Activated CD4-positive, alpha-beta T cell treated with anti-CD3 and anti-CD28 coated beads for 1 hour (primary cell): ENCODE data around the gene FLRT2.

Experiments used
- DNase-seq: peaks from one replicate; pipeline ENCODE4 v3.0.0-alpha.2; 2020

FLRT2 gene

DNA sequence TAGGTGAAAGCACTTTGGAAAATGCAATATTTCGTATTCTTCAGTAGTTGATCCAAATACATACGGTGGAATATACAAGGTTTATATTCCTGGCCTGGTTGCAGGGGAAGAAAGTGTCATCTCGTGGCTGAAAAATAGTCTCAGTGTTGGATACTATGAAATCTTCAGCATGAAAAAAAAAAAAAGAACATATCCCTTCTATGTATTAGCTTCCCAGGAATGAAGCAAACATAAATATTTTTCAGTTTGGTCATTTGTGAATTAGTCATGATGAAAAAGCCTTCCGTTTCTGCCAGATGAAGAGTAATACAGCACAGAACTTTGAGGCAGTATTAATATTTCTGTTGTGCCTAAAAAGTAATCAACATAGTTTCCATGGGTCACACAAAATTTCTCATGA lies 36.7 kb downstream of the FLRT2 start:
- no peak for DNase-seq

DNA sequence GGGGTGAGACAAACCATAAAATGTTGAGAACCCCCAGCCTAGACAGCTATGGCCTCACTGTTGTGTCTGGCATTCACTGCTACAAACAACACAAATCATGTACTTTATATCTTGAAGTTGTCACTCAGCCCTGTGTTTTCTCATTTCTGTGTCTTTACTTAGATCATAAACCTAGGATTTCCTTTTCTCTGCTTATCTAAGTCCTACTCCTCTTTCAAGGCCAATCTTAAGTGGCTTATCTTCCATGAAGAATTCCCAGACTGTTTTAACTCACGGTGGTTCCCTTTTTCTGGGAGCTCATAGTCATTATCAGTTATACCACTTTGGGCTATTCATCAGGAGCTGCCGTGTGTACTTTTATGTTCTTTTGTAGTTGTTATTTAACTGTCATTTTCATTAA lies 42.1 kb downstream of the FLRT2 start:
- DNase-seq: no peak

DNA sequence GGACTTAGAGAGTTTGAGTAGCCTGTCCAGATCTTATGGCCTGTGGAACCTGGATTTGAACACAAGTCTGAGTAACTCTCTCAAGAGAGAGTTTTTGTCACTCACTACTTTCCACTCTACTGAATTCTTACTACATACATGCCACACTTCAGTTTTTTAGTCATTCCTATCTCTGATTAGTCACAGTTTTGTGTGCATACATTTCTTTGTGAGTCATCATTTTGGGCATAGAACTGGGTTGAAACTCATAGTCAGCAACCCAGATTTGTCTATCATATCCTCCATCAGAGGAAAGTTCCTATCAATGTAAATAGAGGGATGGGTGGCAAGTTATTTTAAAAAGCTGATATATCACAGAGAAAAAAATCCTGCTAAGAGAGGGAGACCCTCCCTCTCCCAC lies 42.9 kb downstream of the FLRT2 start:
- no peak for DNase-seq

DNA sequence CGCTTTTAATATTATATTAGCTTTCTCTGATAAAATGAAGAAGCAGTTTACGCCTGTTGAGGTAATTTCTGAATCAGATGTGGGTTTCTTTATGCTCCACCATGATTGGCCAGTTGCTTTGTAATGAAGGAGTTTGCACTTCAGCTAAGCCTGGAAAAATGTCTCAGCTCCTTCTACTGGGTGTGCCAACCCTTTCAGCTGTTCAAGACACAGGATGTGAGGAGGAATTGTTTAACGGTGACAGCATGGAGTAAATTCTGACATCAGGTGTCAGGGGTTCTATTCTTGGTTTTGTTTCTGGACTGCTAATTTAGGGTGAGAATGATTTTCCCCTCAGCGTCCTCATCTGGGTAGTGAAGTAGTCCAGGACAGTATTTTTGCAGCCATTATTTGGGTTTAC lies 43.5 kb downstream of the FLRT2 start:
- no peak for DNase-seq

DNA sequence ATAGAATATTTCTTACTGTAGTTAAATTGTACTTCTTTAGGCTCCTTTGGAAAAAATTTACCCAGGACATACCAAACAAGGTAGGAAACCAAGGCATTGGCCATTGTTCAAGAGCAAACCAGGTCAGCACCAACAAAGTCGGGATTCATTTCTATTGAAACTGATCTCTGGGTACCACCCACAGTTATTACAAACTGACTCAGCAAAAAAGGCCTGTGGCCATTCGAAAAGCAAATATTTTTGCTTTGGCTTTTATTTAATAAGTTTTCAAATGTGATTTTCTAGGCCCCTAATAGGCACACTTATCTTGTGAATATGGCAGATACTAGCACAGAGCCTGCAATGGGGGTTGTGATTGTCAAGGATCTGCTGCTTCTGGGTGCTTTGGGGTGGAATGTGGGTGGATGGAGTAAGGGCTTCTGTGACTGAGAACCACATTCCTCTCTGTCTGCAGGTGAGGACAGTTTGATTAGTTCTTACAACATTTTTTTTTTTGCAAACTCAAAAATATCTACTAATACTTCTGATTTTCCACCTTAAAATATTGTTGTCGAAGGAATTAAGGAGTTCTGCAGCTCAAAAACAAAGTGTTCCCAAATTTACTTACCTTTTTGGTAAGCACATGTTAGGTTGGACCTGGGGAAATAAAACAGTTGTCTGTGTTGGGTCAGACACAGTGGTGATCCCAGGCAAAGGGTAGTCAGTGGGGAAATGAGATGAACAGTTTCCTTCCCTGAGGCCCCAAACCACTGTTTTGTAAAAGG lies 45.1 kb downstream of the FLRT2 start:
- DNase-seq: no peak

DNA sequence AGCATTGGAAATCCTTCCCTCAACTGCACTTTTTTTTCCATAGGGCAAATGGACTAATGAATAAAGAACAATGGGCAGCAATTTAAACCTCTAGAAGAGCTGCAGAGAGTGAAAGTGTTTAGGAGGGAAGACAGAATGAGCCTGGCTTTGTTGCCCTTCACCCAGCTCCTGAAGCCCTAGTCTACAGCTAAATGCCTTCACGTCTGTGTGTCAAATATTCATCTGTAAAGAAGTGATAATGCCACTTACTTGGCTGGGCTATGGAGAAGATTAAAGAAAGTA lies 45.6 kb downstream of the FLRT2 start:
- DNase-seq: no peak

DNA sequence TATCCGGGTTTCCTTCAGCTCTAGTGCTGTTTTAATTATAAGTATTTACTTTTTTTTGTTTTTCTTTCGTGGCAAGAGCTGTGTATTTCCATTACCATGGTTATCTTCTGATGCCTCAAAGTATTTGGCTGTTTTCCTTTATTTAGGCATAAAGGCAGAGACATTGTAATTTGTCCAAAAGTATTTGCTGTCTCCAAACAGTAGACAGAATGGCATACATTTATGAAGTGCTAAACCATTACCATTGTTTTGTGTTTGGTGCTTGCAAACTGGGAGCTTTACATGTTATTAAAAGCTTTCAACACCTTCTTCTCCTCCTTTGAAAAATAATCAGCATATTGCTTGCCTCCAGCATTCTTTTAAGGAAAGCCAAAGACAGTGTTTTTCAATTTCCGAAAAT lies 46.3 kb downstream of the FLRT2 start:
- DNase-seq: no peak

DNA sequence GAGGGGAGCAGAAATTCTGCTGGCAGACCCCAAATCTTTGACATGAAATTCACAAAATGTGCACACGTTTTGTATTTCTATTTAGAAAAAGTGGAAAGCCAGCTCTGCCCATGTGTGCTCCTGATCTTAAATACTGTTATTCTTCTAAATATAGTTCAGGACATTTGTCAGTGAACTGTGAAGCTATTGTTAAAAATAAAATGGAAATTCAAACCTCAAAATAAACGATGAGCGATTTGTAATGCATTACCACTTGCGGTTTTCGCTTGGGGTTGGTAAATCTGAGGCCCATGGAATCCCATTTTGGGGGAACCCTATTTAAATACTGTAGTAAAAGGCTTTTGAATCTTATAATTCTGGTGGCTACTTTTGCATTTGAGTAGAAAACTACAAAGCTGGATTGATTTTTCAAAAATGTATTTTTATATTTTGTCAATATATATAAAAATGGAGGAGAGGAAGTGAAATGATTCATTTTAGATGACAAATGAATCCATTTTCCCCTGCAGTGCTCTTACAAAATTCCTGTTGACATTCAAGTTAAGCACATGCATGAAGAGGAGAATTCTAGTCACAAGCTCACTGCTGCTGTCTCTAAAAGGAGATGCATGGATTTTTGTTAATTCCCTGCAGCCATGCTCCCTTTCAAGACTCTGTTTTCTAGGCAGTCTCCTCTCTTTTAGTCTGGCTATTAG lies 47.1 kb downstream of the FLRT2 start:
- no peak for DNase-seq

DNA sequence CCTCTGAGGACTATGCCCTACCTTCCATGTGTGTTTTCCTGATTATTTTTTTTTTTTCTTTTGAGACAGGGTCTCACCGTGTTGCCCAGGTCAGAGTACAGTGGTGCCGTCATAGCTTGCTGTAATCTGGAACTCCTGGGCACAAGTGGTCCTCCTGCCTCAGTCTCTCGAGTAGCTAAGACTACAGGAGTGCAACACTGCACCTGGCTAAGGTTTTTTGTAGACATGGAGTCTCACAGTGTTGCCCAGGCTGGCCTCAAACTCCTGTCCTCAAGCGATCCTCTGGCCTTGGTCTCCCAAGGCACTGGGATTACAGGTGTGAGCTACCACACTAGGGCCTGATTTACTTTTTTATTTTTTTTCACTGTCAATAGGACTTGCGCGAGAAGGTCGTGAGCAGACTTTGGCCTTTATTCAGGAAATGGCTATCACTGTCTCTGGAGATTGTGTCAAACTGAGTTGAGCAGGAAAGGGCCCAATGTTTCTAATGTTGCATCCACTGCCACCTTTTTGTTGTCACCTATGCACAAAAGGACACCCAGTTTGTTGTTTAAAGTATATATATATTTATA lies 47.7 kb downstream of the FLRT2 start:
- no peak for DNase-seq

DNA sequence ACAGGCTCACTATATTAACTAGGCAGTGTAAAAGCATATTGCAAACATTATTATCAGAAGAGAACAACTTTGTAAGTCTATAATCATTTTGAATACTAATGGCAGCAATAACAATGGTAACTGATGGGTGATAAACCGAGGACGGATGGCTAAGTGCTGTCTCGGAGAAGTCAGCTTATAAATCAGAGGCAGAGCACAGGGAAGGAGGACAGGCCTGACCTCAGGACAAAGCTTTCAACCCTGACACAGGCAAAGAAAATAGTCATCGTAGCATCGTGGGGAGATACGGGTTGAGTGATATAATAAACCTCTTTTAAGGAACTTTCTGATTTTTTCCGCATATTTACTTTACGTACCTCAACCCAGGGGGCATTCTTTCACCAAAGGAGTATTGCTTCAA lies 48.4 kb downstream of the FLRT2 start:
- no peak for DNase-seq

DNA sequence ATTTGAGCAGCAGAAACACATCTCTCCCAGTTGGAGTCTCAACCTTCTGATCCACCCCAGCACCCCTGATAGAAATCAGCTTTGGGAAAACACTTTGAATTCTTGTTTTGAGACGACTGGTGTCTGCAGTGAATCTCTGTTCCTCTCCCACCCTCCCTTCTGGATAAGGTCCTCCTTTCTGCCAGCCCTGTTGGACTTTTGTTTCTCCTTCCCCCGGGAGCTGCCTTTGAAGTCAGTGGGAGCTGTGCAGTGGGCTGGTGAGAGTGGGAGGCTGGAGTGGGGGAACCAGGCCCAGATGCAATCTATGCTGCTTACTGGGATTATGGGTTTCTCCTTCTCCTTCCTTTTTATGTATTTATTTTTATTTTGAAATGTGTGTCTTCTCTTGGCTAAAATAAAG lies 49.0 kb downstream of the FLRT2 start:
- no peak for DNase-seq

DNA sequence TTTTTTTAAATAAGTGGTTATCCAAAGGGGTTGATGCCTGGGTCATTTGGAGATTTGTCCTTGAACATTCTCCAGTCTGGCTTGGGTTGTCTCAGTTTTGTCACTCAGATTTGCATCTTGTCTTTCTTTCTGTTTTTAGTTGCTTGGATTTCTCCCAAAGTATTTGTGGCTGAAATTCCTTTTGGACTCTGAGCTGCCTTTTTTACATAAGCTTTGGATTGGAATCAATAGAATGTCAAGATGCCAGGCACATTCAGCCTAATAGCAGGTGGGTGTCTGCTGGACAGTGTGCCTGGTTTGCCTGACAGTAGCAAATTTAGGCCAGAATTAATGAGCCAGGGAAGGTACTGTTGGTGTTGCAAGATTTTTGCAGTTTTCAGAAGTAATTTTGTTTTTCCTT lies 50.0 kb downstream of the FLRT2 start:
- DNase-seq: no peak

DNA sequence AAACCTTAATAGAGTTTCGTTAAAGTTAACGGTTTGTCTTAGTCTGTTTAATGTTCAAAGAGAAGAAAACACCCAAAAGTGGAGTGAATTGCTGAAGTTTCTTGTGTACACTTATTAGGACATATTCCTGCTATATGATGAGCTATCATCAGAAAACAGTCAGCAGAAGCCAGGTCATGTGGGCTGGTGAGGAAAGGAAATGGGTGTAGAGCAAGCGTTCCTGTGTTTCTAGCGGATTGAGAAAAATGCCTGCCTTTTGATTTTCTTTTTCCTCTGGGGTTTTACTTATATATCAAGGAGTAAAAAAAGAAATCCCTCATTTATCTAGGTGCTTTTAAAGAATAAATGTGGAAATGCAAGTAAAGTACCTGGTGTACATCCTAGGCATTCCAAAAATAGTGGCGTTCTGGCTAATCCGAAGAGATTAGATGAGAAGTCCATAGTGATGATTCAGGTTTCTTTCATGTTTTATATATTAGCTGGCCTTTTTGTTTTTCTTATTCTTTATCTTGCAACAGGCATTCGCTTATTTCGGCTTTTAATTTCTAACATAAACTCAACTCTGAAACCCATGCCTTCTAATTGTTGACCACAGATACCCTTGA lies 50.7 kb downstream of the FLRT2 start:
- no peak for DNase-seq

DNA sequence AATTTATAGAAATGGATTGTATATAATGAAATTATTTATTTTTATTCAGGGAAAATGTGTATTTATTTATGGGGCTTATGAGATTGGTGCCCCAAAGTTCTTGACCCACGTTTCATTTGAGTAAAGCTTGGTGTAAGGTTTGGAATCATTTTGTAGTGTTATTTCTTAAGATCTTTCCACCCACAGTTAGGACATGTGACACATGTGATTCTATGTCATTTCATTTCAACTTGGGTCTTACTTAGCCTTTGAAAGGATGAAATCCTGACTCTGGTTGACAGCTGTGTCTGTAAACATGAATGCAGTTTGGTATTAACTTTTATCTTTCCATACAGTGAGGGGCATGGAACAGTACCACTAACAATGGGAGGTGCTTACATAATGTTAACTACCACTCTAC lies 51.7 kb downstream of the FLRT2 start:
- DNase-seq: no peak

DNA sequence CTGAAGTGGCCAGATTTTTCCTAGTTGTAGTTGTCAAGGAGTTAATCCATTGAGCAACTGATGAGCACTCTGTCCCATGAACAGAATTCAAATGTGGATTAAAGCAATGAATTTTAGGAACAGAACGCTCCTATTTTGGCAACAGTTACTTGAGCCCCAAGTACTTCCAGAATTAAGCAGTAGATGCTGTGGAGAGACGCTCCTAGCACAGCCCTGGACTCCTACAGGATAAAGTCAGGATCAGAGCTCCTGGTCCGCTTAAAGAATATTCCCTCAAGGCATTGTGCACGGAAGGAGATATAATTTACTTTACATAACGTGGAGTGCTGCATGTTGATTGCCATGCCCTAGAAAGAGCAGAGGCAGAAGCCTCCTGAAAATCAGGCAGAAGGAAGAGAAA lies 53.4 kb downstream of the FLRT2 start:
- no peak for DNase-seq

DNA sequence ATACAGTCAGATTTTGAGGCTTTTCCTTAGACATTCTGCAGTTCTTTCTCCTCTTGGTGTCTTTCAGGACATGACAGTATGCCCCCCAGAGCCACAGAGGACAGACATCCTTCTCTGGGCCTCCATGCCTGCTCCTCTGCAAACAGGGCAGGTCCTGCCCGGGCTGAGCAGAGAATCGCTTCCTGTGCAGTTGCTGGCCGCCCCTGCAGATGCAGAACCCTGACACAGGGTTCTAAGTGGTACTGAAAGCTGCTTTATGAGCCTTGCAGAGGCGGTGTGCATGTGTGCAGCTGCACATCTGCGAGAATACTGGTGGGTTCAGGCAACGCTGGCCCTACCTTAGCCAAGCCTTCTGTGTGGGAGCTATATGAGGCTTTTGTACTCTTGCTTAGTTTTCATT lies 54.5 kb downstream of the FLRT2 start:
- no peak for DNase-seq

DNA sequence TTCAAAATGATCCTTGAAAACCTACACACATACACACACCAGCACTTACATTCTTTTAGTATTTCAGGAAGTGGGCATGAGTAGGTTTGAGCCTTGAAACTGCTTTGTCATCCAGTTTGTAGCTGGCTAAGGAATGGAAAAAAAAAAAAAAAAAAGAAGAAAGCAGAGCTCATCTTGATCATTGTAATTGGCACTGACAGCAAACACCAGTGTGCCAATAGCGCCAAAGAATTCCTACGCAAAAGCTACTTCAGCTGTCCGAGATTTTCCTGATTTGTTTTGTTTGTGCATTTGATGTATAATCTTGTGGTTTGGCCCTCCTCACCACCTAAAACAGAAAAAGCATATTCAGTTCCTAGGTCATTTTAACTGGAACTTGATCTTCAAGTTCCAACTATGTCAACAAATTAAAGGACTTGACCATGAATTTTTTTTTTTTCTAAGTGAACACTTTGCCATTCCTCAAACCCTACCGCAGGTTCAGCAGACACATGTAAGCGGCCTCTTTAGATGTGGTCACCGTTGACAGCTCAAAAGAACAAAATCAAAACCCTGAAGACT lies 57.3 kb downstream of the FLRT2 start:
- DNase-seq: no peak

DNA sequence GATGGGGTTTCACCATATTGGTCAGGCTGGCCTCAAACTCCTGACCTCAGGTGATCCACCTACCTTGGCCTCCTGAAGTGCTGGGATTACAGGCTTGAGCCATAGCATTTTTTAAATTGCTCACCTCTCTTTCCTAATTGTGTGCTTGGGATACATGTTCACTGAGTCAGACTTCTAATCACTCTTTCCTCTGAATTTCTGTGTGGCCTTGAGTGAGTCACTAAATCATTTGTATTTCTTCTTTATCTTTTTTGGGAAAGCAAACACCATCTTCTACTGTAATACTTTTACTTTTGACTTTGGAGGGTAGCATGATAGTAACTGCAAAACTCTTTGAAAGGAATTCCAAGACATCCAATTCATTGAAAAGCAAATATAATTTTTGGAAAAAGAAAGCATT lies 60.8 kb downstream of the FLRT2 start:
- DNase-seq: no peak

DNA sequence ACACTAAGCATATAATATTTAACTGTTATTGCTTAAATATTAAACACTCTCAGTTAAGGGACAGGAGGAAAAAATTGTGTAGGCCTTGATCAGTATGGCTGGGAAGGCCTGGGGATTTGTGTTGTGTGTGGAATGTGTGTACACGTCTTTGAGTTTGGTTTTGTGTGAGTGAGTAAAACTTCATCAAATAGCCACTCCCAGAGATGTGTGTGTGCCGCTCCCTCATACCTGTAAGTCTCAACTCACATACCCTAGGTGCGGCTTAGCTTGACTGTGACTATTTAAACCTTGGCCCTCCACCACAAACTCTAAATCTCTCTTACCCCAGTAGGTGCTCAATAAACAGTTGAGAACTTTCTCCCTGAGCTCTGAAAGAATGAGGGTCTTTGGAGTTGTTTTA lies 64.3 kb downstream of the FLRT2 start:
- DNase-seq: no peak

DNA sequence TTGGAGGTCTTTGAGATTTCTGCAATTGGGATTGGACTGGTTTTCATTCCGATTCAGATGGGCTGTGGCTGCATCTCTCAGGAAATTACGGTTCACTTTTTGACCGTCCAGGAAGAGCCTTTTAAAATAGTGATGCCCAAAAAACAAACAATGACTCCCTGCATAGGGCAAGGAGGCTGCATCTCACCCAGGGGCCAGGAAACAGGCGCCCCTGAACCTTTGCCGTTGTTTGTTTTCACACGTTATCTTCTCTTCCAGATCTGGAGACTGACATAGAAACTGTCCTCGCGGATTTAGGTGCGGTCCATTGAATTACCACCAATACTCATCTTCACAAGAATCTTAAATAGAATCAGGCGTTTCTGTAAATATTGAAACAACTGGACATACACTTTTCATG lies 66.0 kb downstream of the FLRT2 start:
- DNase-seq: no peak

DNA sequence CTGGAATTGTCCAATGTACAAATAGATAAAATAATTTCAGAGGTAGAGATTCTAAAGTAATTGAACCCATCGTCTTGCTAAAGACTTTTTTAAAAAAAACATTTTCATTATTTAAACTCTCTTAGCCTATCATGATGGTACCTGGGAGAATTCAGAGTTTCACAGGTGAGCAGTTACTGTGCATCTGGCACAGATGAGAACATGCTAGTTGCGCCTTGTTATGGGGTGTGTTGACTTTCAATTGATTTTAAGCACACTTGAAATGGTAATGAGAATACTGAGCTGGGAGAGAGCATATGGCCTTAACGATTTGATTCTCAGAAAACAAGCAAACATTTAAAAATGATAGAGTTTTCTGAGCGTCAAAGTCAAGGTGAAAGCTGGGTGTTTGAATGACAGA lies 66.6 kb downstream of the FLRT2 start:
- DNase-seq: no peak

DNA sequence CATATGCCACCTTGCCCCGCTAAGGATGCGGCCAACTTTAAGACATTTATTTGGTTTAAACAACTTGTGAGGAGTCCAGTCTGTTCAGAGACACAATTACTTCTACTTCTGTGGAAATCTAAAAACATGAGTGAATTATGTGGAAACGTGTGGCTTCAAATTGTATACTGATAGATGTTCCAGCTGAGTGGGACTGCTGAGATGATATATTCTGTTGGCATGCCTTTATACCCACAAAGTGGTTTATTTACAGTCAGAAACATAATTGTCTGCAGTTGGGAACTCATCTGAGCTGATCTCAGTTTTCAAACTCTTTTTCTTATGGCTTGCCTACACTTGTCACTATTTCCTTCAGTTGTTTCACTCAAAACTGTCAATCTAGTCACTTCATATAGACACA lies 67.8 kb downstream of the FLRT2 start:
- DNase-seq: no peak

DNA sequence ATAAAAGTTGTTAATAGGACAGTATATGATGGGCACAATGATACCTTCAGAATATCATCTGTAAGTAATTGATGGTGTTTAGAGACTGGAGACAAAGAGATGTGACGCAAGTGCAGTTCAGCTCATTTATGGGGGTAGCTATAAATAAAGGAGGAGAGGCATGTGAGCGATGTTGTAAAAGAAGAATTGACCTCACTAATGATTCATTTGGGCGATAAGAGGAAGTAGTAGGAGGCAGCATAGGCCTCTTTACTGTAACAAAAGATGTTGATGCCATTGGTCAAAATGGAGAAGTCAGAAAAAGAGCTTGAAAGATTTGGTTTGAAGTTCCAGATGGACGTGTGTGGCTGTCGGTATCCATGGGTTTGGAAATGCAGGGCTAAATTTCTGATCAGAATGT lies 70.0 kb downstream of the FLRT2 start:
- no peak for DNase-seq

DNA sequence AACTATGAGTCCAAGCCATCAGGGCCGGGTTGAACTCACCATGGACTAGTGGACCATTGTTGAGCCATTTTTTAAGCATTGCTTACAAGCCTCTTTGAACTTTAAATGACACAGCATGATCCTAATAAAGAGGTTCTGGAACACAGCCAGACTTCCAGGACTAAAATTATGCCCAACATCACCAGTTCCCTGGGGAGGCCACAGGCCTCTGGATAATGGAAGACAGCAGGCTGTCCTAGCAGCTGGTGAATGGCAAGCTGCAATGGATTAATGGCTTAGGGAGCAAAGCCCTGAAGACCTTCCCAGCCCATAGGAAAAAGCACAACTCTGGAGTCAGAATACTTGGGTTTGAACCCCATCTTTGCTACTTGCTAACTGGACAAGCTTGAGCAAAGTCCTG lies 71.3 kb downstream of the FLRT2 start:
- no peak for DNase-seq
